ELR (cell line): Measurements from ENCODE around the gene CHRNA4.

ENCODE experiments used
- DNase-seq: peaks from one replicate; pipeline ENCODE4 v3.0.0-alpha.2; 2015; ENCODE audit warnings: low read depth

CHRNA4 gene

DNA sequence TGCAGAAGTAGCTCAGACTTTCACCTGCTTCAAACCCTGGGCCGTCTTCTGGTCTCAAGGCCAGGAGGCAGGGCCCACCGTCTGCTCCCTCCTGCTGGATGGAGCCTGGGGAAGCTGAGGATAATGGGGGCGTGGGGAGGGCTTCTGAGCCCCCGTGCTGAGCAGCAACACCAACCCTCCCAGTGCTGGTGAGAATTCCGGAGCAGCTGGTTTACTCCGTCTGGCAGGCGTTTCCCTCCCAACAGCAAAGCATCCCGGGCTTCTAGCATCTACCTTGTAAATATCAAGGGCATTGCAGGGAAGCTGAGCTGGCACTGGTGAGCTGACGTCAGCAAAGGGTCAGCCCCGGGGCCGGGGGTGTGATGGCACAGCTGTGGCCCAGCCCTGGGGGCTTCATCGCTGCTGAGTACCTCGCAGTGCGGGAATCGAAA, 16.8 kb upstream of the CHRNA4 start:
- DNase-seq = no peak

DNA sequence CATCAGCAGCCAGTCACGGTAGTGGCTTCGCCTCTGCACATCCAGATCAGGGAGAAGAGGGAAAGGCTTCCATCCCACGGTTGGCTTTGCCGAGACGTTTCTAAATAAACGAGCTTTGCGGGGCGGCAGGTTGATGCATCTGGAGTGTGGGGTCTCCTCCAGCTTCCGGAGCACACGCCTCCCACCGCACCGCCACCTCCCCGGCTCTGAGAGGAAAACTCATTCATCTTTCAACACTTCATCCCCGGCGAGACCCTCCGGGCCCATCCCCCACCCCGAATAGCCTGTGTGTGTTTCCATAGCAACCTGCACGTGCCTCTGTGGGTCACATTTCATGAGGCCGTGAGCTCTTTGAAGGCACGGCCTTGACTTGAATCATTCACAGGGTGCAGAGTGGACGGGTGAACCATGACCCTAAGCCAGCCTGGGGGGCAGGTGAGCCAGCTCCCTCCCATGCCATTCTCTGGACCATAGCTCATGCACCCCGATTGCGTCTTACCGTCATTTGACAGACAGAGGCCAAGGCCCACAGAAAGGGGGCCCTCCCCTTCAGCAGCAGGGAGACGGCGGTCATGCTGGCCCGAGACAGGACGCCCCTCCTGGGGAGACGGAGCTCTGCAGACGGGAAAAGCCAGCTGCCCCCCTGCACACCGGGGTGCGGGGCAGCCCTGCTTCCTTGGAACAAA, 16.2 kb upstream of the CHRNA4 start:
- DNase-seq = no peak

- DNase-seq = no peak
Measured at GRCh38 chr20:63376283-63377250, 15.4 kb upstream of the CHRNA4 start.

DNA sequence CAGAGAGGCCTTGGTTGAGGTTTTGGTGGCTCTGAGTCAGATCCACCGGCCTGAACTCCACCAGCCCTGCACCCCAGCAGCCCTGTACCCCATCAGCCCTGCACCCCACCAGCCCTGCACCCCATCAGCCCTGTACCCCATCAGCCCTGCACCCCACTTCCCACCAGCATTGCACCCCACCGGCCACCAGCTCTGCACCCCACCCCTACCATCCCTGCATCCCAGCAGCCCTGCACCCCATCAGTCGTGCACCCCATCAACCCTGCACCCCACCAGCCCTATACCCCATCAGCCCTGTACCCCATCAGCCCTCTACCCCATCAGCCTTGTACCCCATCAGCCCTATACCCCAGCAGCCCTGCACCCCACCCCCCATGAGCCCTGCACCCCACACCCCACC, 14.3 kb upstream of the CHRNA4 start:
- no peak for DNase-seq

DNA sequence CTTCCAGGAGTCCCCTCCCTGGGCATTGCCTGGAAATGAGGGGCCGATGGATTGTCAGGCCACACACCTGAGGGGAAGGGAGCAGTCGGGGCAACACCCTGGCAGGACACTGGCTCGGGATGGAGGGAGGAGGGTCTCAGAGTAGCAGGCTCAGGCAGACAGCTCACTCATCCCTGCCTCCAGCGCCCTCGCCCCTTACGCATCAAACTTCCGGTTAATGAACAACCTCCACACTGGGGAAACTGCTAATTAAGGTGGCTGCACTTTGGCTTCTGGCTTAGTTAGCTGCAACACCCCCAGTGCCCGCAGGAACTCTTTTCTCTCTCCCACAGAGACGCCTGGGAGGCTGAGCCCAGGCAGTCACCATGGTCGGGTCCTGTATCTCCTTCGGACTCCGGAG, 13.4 kb upstream of the CHRNA4 start:
- DNase-seq = no peak

DNA sequence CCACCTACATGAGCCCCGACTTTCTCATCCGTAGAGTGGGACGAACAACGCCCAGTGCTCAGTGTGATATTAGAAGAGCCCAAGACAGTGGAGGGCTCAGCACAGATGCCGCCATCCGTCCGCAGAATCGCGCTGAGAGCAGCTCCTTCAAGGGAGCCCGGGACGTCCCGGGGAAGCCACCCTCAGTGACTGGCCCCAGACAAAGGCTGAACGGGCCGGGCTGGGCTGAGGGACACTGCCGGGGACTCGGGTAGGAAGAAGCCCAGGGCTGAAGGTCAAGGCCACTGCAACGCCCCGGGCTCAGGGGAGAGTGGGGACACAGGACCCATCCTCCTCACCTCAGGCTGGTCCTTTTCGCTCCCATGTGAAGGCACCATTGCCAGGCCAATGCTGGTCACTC, 12.8 kb upstream of the CHRNA4 start:
- DNase-seq = no peak

DNA sequence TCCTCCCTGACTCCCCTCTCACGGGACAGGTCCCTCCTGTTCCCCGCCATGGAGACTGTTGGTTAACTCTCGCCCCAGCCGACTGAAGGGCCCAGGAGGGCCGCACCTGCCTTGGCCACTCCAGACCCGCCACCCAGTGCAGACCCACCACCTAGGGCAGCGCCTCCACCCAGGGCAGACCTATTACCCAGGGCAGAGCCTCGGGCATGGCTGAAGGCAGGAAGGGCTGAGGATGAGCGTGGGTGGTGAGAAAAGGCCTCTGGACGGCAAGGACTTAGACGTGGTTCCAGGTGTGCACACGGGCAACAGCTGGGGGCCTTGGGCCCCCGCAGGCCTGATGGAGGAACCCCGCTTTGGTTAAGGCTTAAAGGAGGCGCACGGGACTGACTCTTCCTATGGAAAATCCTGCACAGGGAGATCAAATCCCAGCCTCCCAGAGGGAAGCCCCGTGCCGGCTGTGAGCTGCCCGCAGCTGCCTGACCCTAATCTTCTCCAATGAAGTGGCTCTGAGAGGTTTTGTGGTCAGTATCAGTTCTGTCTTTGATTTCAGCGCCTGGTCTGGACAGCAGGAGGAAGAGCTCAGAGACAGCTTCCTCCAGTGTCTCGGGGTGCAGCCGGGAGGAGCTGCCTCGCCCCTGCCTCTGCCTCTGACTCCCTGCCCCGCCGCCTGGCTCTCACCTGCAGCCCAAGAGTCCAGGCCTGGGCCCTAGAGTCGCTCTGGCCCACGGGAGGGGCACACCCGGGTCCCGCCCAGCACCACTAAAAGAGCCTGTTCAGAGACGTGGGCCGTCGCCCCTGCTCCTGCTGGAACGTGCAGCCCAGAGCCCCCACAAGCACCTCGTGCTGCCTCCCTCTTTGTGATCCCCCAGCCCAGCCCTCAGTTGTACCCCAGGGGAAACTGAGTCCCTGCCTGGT, 12.1 kb upstream of the CHRNA4 start:
- no peak for DNase-seq

DNA sequence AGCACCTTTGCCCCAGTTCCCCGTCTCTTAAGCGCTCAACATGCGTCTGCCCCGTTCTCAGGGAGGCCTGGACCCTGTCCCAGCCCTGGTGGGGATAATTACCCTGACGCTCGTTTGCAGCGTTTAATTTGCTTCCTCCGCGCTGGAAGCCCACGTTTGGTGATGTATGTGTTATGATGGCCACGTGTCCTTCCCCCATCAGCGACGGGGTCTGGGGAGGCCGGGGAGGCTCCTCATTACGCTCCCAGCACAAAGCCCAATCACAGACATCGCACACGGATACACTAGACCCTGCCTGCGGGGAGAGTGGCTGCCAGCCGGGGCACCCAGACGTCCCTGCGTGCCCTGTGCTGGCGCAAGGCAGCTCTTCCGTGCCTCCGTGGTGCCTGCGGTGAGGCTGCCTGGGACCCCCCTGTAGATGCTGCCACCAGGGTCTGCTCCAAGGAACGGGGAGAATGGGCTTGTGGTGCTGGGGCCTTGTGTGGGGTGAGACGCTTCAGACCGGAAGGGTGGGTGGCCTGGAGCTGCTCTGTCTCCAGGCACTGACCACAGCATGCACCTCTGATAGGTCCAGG, 10.2 kb upstream of the CHRNA4 start:
- no peak for DNase-seq

DNA sequence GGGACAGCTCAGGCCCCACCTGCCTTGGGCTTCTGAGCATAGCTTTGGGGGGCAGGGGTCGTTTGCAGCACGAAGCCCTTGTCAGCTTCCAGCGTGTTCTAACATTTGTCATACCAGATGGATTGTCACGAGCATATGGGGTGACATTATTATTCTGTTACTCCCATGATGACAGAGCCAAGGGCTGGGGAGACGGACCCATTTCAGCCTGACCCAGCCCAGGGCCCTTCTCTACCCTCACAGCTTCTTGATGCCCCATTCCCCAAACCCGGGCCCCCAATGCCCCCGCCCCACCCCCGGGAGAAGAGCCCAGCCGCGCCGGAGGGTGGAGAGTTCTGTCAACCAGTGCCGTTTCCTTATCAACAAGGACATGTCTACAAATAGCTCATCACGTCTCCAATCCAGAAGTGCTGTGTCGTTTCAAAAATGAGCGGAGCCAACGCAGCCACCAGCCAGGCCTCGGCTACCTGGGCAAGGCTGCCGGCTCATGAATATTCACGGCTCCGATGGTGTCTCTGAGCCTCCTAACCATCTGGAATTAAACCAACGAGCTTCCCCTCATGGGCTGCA, 9.6 kb upstream of the CHRNA4 start:
- DNase-seq = no peak

GRCh38 chr20:63369724-63370617, 8.8 kb upstream of the CHRNA4 start:
- no peak for DNase-seq

DNA sequence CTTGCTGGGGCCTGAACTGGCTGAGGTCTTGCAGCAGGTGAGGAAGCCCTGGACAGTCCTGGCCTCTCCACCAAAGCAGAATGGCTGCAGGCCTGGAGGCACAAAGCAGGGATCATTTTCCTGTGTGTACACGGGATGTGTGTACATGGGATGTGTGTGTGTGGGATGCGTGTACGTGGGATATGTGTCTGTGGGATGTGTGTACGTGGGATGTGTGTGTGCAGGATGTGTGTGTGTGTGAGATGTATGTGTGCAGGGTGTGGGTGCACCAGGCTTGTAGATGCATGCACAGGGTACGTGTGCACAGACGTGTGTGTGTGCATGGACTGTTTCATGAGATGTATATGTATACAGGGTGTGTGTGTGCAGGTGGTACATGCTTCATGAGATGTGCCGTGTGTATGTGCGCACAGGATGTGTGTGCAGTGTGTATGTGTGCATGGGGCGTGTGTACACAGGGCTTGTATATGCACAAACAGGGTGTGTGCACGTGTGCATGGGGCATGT, 7.9 kb upstream of the CHRNA4 start:
- DNase-seq = no peak

- no peak for DNase-seq
Measured at GRCh38 chr20:63368151-63368550, 7.0 kb upstream of the CHRNA4 start.

- no peak for DNase-seq
Measured at GRCh38 chr20:63367446-63368055, 6.4 kb upstream of the CHRNA4 start.

GRCh38 chr20:63366390-63367365, 5.5 kb upstream of the CHRNA4 start:
- no peak for DNase-seq

DNA sequence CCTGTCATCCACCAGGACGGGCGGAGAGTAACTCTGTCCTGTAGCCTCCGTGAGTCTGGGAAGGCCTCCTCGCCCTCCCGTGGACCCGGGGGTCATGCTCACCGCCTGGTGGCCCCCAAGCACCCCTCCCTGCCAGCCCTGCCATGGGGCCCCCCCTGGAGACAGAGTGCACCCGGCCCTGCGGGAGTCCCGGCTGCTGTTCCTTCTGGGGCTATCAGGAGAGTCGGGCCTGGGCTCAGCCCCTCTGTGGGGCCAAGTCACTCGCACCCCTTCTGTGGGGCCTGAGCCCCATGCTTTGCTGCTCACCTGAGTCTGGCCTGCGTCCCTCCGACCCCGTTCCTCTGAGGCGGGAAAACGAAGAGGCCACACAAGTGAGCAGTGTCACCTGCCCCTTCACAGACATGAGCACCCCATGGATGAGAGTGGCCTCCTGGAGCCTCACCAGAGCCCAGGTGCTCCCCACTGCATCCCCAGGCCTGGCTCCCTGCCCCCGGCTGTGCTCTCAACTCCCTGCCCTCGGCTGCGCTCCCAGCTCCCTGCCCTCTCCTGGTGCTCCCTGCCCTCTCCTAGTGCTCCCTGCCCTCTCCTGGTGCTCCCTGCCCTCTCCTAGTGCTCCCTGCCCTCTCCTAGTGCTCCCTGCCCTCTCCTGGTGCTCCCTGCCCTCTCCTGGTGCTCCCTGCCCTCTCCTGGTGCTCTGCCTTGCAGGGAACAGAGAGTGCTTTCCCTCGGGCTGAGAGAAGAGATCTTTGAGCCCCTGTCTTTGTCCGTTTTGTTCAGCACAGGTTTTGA, 4.6 kb upstream of the CHRNA4 start:
- no peak for DNase-seq

GRCh38 chr20:63364801-63365585, 3.8 kb upstream of the CHRNA4 start:
- DNase-seq = no peak

DNA sequence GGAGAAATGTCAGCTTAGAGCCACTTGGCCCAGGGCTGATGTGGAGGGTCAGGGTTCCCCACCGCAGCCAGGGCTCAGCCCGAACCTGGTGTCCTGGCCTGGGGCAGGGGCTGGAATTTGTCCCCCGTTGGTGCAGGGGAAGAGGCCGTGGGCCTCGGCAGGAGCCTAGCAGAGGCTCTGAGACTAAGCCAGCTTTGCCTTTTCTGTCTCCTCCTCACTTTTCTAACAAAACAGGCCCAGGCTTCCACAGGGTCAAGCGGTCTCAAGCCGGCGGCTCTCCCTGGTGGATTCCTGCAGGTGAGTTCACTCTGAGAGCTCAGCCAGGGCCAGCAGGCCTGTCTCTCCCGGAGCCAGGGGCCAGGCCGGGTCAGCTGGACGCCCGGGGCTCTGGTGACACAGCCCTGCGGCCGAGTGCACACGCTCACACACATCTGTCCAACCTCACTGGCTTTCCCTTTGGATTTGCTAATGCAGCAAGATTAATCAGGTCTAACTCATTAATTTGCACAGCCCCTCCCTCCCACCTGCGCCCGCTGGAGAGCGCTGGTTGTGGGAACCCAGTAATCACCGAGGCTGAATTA, 2.9 kb upstream of the CHRNA4 start:
- DNase-seq = no peak
